CD4-positive, alpha-beta T cell treated with Interleukin-6 at 100 ng/mL for 8 hours (primary cell): Measurements from ENCODE around the gene USB1.

ENCODE experiments used
- DNase-seq: peaks from one replicate; pipeline ENCODE4 v3.0.0-alpha.2; 2020; ENCODE audit warnings: mixed read lengths, low spot score

USB1 gene, protein sequence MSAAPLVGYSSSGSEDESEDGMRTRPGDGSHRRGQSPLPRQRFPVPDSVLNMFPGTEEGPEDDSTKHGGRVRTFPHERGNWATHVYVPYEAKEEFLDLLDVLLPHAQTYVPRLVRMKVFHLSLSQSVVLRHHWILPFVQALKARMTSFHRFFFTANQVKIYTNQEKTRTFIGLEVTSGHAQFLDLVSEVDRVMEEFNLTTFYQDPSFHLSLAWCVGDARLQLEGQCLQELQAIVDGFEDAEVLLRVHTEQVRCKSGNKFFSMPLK

DNA sequence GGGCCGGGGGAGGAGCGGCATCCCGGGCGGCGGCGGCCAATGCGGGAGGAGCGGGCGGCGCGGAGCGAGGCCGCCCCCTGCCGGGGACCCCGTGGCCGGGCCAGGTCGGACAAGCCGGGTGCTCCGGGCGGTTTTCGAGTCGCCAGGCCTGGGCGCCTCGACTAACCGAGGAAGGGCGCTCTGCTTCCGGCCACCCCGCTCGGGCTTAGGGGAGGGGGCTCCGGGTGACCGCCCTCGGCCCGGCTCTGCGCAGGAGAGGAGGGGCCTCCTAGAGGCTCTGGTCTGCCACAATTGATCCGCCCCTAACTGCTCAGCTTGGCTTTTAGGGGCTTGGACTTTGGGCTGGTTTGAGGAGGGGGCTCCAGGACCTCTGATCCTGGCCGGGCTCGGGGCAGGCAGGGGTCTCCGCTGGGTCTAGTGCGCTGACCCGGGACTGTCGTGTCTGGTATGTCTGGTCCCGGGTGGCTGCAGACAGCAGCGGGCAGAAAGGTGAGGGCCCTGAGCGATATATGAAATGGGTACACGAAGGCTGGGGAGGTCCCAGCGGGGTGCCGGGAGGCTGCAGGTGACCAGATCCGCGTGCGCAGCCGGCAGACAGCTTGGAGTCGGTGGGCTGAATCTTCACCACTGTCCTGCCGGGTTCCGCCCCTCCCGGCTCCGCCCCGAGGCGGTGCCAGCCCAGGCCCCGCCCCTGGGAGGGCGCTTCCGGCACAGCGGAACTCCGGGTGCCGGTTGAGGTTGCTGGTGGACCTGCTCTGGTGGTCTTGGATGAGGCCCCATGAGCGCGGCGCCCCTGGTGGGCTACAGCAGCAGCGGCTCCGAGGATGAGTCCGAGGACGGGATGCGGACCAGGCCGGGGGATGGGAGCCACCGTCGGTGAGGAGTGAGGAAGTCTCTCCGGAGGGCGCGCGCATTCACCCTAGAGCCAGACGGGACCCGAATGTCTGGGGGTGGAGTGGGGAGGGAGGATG, at the start of gene USB1:
TSS of gene USB1 (plus strand) at position 702 of the 971 bp plus-strand sequence. CDS start at position 779, 77 bp downstream.
- peak; percentile 82 for DNase-seq

DNA sequence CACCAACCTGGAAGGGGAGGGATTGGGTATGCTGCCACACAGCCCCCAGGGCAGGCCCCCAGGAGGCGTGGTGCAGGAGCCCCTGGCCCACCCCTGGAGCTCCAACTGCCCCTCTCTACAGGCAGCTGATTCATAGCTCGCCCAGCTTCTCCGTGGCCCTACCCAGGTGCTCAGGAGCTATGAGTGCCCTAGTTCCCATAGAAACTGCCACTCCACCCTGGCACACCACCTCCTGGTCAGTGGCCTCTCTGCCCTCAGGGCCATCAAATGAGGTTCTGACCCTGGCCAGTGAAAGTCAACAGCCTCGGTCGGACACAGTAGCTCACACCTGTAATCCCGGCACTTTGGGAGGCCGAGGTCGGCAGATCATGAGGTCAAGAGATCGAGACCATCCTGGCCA, 48.3 kb upstream of the USB1 start:
- DNase-seq: no peak

DNA sequence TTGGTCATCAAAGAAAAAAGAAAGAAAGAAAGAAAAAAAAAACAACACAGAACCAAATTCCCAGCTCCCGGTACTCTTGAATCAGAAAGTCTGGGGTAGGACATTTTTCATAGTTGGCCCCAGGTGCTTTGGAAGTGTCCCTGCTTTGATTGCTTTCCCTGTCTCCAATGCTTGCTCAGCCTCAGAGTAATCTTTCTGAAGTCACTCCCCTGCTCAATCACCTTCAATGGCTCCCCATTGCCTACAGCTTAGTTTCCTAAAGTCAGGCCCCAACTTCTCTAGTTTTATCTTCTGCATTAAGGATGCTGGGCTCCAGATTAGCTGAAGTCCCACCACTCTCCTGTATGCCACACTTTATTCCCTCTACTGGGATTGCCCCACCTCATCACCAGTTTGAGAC, 47.4 kb upstream of the USB1 start:
- DNase-seq: no peak

DNA sequence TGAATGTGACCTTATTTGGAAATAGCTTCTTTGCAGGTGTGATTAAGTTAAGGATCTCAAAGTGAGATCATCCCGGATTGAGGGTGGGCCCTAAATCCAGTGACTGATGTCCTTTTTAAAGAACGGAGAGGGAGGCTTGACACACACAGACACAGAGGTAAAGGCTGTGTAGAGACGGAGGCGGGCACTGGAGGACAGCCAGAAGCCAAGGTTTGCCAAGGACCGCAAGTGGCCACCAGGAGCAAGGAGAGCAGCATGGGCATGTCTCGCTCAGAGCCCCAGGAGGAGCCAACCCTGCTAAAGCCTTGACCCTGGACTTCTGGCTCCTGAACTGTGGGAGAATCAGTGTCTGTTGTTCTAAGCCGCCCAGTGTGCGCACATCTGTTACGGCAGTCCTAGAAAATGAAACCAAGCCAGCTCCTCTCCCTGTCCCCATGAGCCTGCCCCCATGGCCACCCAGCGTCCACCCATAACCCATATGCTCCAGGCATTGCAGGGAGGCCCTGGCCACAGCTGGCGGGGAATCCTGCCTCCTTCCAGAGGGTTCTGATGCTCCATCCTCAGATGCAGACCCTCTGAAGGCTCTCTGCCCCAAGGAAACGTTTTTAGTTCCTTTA, 45.5 kb upstream of the USB1 start:
- no peak for DNase-seq

DNA sequence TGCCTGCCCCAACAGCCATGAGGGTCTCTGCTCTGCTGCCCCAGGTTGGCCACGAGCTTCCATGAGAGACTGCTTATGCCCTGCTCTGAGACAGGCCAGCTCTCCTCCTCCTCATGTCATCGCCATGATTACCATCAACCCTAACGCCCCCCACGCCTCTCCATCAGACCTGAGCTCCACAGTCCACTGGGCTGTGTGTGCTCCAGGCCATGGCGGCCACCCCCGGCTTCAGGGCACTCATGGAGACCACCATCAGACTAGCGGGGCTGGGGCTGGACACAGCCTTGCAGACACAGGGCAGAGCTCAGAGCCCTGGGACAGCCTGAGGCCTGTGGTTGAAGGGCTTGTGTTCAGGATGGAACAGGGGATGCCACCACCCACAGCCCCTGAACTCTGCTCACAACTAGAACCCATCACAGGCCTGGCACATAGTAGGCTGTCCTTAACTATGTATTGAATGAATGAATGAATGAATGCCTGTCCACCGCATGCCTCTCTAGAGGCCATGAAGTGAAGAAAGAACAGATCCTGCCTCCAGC, 44.9 kb upstream of the USB1 start:
- no peak for DNase-seq

DNA sequence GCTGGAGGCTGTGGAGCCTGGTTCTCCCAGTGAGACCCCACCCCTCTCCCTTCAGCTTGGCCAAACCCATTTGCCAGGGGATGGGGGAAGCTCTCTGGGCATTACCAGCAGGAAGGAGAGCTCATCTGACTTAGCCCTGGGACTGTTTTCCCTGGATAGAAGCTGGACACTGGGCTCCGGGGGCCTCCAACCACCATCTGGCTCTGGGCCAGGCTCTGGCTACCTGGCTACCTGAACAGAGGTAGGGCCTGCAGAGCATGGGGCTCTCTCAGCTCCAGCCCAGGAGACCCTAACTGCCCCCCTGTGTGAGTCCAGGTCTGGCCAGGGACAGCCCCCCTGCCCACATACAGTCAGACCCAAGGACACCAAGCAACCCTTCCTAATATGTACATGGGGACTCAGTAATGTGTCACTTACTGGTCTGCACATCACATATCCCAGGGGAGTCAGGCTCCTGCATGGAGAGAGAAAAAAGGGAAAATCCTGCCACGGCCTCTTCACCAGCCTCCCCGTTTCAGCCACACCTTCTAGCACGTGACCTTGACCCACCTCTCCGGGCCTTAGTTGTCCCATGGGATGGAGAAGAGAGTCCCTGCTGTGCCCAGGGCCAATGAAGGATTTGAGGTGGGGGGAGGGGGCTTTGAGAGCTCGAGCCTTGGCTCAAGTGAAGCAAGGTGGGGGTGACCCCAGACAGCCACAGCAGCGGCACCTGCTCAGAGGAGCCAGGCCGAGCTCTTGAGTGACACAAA, 44.1 kb upstream of the USB1 start:
- no peak for DNase-seq

DNA sequence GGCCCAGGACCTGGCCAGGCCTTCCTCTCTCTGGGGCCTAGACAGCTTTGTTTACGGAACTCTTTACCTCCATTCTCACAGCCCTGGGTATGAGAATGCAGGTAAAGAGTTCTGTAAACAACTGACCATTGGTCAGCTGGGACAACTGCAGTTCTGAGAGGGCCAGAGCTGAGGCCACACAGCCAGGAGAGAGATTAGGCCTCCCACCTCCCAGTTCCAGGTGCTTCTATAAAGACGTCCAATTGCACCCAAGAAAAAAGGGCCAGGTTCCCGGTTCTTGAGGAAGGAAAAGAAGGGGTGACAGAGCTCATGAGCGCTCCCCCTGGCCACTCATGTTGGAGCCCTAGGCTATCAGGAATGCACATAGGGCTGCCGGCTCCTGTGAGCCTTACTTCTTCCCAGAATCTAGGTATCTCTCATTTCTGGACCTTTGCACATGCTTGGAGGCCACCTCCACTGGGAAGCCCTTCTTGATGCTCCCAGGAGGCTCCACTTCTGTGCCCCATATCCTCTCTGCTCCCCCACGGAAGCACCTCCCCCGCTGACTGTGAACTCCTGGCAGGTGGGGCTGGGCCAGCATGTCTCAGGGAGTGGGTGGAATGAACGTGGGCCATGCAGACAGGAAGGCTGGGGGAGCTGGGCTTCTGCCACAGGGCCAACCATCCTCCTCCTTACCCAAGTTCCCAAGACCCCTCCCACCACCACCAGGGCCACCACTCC, 43.4 kb upstream of the USB1 start:
- DNase-seq: no peak

DNA sequence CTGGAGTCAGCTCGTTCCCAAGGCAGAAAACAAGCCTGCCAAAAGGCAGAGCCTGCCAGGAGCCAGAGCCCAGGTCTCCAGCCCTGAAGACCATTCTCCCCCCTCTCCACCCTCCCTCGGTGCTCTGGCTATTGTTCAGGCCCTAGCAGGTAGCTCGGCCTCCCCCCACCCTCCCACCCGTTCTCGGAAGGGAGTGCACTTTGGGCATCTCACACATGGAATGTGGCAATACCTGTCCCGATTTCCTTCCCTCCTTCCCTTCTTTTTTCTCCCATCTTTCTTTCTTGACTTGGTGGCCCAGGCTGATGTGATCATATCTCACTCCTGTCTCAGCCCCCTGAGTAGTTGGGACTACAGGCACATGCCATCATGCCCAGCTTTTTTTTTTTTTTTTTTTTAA, 42.7 kb upstream of the USB1 start:
- DNase-seq: no peak

DNA sequence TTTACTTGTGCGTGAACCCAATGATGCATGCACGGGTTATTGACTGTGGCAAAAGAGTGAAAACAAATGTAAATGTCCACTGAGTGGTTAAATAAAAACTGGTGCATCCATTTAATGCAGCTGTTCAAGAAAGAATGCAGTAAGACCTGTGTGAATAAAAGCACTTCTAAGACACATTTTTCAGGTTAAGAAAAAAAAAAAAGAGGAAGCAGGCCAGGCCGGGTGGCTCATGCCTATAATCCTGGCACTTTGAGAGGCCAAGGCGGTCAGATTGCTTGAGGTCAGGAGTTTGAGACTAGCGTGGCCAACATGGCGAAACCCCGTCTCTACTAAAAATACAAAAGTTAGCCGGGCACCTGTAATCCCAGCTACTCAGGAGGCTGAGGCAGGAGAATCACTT, 42.1 kb upstream of the USB1 start:
- no peak for DNase-seq

DNA sequence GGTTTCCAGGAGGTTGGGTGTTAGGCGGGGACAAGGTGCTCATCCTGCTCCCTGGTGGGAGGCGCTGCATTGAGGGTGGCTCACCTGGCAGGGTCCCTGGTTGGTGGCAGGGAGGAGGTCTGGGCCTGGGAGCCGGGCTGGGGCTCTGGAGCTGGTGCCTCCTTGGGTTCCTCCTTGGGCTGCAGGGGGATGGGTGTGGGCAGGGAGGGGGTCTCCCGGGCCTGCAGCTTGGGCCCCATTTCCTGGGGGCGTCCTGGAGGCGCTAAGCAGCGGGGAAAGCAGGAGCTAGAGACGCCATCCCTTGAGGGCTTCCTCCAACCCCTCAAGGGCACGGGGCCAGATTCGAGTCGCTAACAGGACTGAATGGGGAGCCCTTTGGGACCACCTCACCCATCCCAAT, 41.4 kb upstream of the USB1 start:
- no peak for DNase-seq

DNA sequence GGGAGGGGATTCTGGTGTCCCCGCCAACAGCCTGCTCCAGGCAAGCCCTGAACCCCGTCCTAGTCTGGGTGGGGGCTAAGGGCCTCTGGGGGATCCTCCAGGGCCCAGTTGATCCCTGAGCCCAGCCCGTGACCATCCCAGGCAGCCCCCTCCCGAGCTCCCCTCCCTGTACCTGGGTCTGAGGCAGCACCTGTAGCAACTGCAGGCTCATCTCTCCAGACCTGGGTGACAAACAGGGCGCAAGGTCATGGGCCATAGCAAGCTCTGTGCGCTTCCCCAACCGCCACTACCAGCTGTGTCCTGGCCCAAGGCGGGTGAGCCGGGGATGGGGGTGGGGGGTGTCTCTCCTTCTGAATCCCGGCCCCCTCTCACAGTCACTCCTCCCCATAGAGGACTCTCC, 40.9 kb upstream of the USB1 start:
- no peak for DNase-seq

DNA sequence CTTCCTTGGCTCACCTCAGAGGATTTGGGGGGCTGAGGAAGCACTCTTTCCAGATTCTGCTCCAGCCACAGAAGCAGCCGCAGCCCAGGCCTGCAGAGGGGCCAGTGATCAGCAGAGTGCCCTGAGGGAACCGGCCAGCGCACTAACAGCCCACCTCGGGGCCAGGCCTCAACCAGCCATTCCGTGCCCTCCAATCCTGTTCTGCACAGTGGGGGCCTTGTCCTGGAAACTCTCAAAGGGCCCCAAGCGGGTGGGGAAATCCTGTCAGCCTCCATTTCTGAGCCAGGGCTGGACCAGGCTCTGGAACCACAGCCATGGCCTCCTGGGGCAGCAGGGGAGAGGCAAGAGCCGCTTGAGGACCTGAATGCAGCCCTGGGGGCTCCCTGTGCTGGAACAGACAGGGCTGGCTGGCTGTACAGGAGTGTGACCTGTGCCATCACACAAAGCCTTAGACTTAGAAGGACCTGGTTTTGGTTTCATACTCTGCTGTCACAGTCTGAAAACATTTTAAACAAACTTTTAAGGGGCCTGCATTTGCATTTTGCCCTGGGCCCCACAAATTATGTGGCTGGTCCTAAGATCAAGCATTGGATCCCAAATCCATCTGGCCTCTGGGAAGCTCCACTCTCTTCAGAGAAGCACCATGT, 40.3 kb upstream of the USB1 start:
- no peak for DNase-seq

DNA sequence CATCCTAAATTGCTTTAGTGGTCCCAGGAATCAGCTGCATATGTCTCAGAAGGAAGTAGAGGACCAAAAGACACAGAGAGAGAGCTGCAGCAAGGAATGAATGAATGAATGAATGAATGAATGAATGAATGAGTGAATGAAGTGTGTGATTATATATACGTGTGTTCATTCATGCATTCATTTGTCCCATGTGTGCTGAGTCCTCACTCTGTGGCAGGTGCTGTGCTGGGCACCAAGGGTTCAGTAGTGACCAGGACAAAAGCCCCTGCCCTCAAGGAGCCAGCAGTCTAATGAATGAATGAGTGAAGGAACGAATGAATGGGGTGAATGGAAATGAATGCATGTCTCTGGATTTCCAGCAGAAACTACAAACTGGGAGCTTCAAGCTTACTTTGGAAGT, 39.7 kb upstream of the USB1 start:
- DNase-seq: no peak

DNA sequence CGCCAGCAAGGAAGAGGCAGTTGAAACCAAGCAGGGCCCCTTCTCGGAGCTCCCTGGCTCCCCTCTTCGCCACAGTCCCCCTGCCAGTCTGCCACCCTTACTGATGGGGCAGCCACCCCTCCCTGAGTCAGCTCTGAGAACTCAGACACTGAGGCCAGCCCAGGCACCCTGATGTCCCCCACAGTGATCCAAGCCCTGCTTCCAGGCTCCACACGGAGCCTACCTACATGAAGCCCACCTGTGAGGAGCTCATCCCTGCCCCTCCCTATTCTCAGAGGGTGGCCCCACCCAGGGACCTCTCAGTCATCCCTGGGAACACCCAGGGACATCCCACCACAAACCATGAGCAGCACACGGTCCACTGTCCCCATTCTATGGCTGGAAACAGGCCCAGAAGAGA, 39.2 kb upstream of the USB1 start:
- no peak for DNase-seq

DNA sequence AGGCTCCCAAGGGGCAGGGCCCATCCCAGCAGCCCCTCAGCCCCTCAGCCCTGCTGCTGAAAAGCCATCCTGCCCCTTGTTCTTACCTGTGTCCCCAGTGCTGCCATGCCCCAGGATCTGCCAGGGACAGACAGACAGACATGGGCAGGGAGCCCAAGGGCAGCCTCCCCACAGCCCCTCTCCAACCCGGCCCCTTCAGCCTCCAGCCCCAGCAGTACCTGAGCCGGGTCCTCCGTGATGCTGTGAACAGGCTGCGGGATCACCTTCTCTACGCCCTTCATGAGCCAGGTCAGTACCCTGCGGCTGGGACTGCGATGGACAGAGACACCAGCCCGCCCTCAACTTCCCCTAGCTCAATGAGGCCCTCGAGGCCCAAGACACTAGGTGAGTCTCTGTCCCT, 38.5 kb upstream of the USB1 start:
- DNase-seq: no peak

DNA sequence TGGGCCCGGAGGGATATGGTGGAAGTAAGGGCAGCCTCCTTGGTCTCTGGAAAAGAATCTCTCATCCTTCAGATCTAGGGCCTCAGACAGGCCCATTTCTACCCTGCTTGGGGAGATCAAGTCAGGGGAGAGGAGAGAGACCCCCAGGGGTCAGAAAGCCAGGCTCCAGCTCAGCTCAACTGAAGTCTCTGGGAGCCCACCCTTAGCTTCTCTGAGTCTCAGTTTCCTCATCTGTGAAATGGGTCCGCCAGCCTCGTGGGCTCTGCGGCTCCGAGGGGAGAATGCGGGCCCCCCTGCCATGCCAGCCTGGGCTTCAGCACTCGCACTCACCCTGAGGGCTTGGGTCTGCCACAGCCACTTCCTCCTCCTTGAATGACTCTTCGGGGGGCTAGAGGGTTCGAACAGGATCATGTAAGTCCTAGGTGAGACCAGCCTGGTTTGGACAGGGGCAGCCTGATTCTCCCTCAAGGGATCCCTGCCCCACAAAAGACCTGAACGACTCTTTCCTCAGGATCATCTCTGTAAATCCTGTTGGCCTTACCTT, 37.0 kb upstream of the USB1 start:
- no peak for DNase-seq

DNA sequence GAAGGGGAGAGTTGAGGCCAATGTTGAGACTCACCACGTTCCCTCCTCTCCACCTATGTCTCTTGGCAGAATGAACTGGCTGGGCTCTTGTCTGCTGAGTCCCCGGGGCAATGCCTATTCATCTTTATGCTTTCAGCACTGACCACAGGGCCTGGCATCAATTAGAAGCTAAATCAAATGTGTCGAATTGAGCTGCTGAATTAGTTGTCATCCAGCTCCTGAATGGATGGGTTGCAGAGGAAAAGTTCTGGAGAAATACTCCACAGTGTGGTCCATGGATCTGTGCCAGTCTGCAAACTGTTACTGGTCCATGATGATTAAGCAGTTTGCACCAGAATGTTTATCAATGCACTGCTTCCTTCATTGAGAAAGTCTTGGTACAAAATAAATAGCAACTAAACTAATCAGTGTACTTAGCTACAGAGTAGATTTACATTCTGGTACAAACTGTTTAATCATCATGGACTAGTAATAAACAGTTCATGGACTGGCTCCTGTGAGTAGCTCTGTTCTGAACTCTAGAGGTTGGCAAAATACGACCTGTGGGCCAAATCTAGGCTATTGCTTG, 34.9 kb upstream of the USB1 start:
- DNase-seq: no peak

DNA sequence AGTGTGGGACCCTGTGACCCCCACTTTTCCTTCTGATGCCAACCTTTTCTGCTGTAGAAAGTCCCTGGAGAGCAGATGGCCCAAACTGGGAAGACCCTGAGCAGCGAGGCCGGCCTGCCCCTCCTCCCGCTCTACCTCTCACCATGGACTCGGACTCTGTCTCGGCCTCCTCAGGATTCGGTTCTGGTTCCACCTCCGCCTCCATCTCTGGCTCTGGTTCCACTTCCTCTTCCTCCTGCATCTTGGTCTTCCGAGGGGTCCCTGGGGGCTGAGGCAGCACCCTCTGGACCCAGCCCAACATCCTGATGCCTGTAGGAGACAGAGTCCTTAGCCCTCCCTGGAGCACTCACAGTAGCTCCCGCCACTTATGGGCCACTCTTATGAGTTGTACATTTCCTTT, 34.2 kb upstream of the USB1 start:
- DNase-seq: no peak

DNA sequence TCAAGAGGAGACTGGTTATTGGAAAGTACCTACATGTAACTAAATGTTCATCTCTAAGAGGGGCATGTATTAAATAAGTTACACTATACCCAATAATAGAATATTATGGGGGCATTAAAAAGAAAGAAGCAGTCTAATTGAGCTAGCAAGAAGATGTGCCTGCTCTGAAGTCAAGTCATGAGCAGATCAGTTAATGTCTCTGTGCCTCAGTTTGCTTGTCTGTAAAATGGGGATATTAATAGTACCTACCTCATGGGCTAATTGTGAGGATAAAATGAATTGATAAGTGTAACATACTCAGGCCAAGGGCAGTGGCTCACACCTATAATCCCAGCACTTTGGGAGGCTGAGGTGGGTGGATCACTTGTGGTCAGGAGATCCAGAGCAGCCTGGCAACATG, 33.3 kb upstream of the USB1 start:
- no peak for DNase-seq

DNA sequence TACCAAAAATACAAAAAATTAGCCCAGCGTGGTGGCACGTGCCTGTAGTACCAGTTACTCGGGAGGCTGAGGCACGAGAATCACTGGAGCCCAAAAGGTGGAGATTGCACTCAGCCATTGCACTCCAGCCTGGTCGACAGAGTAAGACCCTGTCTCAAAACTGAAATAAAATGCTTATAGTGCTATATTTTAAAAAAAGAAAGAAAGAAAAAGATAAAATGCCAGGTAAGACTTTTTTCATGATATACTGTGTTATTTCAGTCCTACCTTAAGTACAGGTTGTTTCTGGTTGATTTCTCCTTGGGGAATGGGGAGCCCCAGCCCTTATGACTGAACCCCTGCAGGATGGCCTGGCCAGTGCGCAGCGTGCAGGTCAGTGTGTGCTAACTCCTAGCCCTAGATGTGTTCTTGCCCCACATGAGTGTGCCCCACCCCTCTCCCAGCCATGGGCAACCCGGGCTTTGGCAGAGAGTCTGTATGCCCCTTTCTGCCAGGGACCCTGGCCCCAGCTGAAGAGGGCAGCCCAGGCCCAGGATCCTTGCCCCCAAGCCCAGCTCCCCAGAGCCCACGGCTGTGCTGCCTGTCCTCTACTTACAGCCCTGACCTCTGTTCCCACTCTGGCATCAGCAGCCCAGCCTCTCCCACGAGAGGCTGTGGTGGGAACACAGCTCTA, 31.6 kb upstream of the USB1 start:
- DNase-seq: no peak
